ENCODE results near the gene MOB2. TPM values are rescaled to one million over a fixed set of nuclear protein-coding genes. Genes with fewer than 3 reads are reported as not detected.
"Not testable (repeated sequence)": the region's sequence is repeated elsewhere in the genome, so short reads cannot be mapped to it uniquely, and the experiment has no call there.

MOB2 gene
- total RNA-seq, 1 donor, result 54.9 TPM

DNA sequence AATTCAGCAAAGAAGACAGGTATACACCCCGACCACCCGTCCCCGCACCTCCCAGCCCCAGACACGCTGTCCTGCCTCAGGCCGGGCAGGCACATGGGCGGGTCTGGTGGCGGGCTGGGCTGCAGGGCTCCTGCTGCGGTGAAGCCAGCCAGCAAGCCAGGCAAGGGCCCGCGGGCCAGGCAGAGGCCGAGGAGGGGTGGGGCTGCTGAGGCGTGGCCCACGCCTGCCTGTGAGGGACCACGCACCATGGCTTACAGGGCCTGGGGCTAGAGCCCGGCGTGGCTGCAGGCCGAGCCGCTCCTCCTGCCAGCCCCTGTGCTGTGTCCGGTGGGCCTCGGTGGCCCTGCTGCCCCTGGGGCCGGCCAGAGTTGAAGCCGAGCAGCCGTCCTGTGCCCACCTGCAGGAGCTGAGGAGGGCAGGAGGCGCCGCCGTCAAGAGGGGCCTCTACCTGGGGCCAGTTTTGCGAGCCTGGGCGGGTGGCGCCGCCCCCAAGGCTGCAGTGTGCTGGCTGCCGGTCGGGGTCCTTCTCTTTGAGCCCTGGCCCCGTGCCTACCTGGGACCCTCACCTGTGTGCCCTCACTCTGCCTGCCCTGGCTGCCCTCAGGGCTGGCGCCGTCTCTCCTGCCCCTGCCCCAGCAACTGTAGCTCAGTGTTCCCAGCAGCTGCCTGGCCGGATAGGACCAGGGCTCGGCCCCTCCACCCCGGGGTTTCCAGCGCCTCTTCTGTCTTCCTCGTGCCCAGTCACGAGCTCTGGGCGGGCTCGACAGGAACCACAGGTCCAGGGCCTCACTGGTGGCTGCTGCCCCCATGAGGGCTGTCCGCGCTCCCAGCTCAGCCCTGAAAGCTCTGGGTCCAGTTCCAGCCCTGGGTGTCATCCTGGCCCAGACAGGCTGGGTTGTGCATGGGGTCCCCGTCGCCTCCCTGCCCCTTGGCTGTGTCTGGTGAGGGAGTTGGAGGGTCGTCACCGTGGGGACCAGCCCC is 38.4 kb downstream of the MOB2 start:
- DNase-seq (ENCODE audit: low read depth in 2 of 3, low spot score in 2 of 3), result no peak

GRCh38 chr11:1446623-1447022 is 40.0 kb downstream of the MOB2 start:
- DNase-seq (ENCODE audit: low read depth in 2 of 3, low spot score in 2 of 3), result no peak

DNA sequence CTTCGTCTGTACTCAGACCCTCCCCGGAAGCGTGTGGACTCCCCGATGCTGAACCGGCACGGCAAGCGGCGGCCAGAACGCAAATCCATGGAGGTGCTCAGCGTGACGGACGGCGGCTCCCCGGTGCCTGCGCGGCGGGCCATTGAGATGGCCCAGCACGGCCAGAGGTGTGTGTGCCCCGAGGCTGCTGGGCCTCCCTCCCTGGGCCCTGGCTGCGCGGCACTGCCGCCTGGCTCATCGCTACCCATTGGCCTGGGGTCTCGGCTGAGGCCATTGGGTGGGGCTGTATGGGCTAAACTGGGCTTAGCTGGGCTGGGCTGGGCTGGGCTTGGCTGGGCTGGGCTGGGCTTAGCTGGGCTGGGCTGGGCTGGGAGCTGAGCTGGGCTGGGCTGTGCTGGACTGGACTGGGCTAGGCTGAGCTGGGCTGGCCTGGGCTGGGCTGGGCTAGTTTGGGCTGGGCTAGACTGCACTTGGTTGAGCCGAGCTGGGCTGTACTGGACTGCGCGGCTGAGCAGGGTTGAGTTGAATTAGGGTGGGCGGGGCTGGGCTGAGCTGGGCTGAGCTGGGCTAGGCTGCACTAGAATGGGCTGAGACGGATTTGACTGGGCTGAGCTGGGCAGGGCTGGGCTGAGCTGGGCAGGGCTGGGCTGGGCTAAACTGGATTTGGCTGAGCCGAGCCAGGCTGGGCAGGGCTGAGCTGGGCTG is 40.7 kb downstream of the MOB2 start:
- no peak for DNase-seq (ENCODE audit: low read depth in 2 of 3, low spot score in 2 of 3)

DNA sequence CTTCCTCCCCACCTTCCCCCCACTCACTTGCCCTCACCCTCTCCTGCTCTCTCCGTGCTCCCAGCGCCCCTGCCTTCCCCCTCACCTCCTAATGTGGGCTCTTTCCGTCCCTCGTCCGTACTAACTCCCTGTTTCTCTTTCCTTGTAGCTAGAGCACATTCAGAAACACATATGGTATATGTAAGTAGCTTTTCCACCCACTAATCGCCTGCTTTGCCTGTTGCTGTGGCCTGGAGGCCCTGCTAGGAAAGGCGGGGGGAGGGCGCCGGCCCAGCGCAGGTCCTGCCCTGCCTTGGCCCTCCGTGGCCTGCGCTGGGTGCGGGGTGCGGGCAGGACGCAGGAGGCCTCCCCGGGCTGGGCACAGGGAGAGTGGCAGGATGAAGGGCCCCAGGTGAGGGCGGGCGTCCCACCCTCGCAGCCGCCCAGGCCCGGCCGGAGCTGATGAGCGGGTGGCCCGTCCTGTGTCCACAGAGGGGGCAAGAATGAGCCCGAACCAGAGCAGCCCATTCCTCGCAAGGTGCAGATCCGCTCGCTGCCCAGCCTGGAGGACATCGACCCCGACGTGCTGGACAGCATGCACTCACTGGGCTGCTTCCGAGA is 41.7 kb downstream of the MOB2 start:
- DNase-seq (ENCODE audit: low read depth in 2 of 3, low spot score in 2 of 3), result no peak

DNA sequence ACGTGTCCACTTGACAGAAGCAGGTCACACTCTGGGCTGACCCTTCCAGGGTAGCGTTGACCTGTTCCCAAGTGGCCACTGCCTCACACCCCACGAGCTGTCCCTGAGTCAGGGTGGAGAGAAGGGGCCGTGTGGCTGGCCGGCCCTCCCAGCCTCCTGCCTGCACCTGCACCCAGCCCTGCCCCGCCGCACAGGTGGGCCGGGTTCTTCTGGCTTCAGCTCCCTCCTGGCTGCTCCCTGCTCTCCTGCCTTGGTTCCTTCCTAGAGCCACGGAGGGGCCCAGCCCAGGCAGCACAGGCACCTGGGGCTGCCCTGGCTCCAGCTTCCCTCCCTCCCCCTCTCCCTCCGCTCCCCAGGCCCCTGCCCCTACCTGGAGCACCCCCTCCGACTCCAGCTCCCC is 42.3 kb downstream of the MOB2 start:
- DNase-seq (ENCODE audit: low read depth in 2 of 3, low spot score in 2 of 3), result no peak

DNA sequence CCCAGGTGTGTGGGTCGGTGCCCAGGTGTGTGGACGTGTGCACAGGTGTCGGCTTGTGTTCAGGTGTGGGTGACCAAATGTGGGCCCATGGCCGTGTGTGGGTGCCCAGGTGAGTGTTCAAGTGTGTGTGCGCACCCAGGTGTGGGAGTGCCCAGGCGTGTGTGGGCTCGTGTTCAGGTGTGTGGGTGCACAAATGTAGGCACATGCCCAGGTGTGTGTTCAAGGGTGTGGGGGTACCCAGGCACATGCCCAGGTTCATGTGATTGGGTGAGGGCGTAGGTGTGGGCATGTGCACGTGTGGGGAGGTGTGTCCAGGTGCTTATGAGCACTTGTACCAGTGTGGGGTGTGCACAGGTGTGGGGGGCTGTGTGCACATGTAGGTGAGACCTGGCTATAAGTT is 42.8 kb downstream of the MOB2 start:
- DNase-seq (ENCODE audit: low read depth in 2 of 3, low spot score in 2 of 3), result no peak

DNA sequence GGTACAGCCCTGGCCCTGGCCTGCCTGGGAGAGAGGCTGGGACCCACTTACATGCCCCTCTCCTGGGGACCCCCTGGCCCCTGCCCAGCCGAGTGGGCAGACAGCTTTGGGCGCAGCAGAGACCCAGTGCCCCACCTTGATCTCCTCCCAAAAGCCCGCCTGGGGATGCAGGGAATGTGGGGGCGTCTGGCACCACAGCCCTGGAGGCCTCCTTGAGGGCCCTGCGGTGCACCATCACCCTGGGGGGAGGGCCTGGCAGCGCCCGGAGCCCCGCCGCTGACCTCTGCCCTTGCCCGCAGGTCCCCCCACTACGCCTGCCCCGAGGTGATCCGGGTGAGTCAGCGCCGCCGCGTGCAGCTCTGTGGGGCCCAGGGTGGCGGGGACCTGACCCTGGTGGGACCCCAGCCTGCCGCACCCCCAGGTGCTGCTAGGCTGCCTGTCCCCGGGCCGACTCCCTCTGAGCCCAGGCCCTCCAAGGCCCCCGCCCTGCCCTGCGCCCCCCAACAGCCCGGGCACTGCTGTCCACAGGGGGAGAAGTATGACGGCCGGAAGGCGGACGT is 43.7 kb downstream of the MOB2 start:
- no peak for DNase-seq (ENCODE audit: low read depth in 2 of 3, low spot score in 2 of 3)

DNA sequence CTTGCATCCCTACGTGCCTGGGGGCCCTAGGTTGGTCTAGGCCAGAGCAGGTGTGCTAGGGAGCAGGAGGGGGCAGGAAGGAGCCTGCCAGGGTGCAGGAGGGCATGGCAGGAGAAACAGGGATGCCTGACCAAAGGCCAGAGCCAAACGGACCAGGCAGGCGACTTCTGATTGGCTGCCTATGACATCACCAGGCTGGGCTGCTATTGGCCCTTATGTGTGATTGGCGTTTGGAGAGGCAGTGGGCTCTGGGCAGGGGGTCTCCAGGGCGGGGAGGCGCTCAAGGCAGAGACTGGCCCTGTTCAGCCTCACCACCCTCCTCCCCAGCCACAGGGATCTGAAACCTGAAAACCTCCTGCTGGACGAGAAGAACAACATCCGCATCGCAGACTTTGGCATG is 44.4 kb downstream of the MOB2 start:
- no peak for DNase-seq (ENCODE audit: low read depth in 2 of 3, low spot score in 2 of 3)

- DNase-seq (ENCODE audit: low read depth in 2 of 3, low spot score in 2 of 3), result no peak
Measured at GRCh38 chr11:1440496-1440895, 46.1 kb downstream of the MOB2 start.

DNA sequence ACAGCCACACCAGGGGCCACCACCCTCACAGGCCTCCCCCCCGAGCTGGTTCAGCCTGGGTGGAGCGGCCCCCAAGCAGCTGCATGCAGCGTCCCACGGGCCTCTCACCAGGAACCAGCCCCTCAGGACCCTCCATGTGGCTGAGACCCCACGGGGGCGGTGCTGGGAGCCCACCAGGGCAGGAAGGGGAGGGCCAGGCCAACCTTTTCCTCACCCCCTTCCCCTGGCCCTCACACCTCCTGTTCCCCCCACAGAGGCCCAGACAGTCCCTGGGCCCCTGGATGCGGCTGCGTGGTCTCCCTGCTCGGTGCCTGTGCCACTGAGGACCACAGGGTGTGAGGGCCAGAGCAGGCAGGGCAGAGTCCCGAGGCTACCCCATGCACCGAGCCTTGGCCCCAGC is 46.5 kb downstream of the MOB2 start:
- no peak for DNase-seq (ENCODE audit: low read depth in 2 of 3, low spot score in 2 of 3)

- DNase-seq (ENCODE audit: low read depth in 2 of 3, low spot score in 2 of 3), result no peak
Measured at GRCh38 chr11:1439341-1439740, 47.2 kb downstream of the MOB2 start.

DNA sequence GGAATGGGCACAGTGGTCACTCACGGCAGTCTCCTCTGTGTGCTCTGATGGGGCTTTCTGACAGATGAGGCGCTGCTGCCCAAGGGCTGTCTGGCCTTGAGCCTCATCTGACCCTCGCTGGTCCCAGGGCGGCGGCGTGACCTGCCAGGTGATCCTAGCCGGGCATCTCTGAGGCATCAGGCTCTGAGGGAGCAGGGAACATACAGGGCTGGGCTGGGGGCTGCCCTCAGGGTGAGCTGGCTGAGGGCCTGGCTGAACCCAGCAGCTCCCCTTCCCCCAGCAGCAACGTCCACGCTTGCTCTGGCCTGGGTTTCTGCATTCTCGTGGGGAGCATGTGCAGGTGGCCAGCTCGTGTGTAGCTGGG is 47.6 kb downstream of the MOB2 start:
- no peak for DNase-seq (ENCODE audit: low read depth in 2 of 3, low spot score in 2 of 3)

DNA sequence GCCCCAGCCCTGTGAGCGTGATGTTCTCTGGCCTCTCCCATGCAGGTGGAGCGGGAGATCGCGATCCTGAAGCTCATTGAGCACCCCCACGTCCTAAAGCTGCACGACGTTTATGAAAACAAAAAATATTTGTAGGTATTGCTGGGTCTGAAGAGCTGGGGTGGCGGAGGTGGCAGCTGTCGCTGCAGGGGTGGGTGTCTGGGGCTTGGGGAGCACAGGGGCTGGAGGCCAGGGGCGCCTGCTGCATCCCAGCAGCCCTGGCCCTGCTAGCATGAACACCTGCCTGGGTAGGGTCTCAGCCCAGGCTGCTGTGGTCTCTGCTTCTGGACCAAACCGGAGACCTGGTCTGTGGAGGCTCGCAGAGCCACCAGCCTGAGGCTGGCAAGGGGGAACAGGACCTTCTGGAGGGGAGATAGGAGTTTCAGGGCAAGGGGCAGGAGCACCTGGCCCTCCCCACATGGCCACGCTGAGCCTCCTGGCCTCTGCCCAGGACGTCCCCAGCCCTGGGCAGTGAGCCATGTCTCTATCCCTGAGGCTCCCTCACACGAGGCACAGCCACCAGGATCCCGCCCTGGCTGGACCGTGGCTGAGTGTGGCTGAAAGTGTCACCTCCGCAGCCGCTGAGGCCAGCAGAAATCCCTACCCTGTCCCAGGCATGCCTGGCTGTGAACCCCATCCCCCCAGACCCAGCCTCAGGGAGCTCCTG is 48.2 kb downstream of the MOB2 start:
- no peak for DNase-seq (ENCODE audit: low read depth in 2 of 3, low spot score in 2 of 3)

- DNase-seq (ENCODE audit: low read depth in 2 of 3, low spot score in 2 of 3), result no peak
Measured at GRCh38 chr11:1437500-1437899, 49.1 kb downstream of the MOB2 start.

DNA sequence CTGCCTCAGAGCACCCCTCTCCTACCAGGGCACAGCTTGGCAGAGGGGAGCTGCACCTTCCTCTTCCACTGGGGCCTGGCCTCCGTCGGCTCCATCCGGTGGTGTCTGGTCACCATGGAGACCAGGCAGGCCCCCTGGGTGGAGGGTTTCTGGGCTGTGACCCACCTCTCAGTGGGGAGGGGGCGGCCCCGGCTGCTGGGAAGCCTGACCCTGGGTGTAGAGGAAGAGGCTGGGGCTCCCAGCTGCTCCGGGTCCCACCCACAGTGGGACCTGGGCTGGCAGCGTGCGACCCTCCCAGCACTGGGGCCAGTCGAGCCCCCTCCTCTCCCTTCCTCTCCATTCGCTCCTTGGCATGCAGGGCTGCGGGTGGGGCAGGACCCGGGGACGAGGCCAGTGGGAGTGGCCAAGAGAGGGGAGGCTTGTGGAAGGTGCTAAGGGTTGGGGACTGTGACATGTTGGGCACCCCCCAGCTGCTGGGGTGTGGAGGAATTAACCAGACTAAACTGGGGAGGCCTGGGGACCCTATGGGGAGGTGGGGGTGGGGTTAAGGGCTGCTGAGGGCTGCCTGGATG is 50.0 kb downstream of the MOB2 start:
- DNase-seq (ENCODE audit: low read depth in 2 of 3, low spot score in 2 of 3), result no peak

GRCh38 chr11:1435820-1436467 is 50.6 kb downstream of the MOB2 start:
- peak in 1 of 3 donors; percentile 6 for DNase-seq (ENCODE audit: low read depth in 2 of 3, low spot score in 2 of 3)

DNA sequence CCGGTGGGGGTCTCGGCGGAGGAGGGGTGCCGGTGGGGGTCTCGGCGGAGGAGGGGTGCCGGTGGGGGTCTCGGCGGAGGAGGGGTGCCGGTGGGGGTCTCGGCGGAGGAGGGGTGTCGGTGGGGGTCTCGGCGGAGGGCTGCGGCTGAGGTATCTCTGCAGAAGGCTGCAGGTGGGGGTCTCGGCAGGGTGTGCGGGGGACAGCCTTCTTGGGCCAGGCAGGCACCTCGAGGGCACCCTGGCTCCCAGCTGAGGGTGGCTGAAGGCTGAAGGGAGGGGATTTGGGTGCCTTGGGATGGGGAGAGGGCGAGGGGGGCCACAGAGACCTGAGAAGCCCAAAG is 51.1 kb downstream of the MOB2 start:
- not testable (repeated sequence) for DNase-seq (ENCODE audit: low read depth in 2 of 3, low spot score in 2 of 3)

DNA sequence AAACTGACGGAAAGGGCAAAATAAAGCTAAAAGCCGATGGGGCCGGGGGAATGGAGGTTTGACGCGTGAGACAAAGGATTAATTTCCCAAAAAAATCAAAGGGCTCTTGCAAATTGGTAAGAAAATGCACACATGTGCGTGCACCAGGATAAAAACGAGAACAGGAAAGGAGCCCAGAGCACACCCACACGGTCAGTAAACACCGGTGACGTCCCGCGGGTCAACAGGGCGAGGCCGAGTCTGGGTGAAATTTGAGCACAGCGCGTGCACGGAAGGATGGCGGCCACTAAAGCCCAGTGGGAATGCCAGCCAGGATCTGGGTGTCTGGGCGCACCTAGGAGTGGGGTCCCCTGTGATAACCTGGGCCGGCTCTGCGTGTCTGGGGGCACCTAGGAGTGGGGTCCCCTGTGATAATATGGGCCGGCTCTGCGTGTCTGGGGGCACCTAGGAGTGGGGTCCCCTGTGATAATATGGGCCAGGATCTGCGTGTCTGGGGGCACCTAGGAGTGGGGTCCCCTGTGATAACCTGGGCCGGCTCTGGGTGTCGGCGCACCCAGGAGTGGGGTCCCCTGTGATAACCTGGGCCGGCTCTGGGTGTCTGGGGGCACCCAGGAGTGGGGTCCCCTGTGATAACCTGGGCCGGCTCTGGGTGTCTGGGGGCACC is 52.5 kb downstream of the MOB2 start:
- DNase-seq (ENCODE audit: low read depth in 2 of 3, low spot score in 2 of 3), result no peak

GRCh38 chr11:1433568-1433967 is 53.0 kb downstream of the MOB2 start:
- no peak for DNase-seq (ENCODE audit: low read depth in 2 of 3, low spot score in 2 of 3)
